Left lung (tissue), 10 donors: ENCODE results near the gene TPSD1. TPM values are rescaled to one million over a fixed set of nuclear protein-coding genes. Genes with fewer than 3 reads are reported as not detected.

Experiments used
- ATAC-seq: fragments of 200-7000 bp; cut with Tn5 transposase; one replicate; pipeline ENCODE4 v1.9.1; 2020; ENCODE audit warnings: moderate library complexity
- DNase-seq, 4 donors: peaks; one replicate each; pipeline ENCODE4 v3.0.0-alpha.2; 2013 to 2020
- H3K27ac ChIP-seq, 2 donors: fragments of 200-600 bp; sonication (generic) in 1 of 2; one replicate each; pipeline versions ENCODE4 v1.5.0 to v1.8.0; 2020 to 2021
- H3K27me3 ChIP-seq, 2 donors: fragments of 200-600 bp; sonication (generic) in 1 of 2; one replicate each; pipeline versions ENCODE4 v1.5.0 to v1.8.0; 2020 to 2021
- H3K36me3 ChIP-seq, 2 donors: fragments of 200-600 bp; sonication (generic) in 1 of 2; one replicate each; pipeline versions ENCODE4 v1.5.0 to v1.8.0; 2020 to 2021
- H3K4me1 ChIP-seq, 2 donors: fragments of 200-600 bp; one replicate each; pipeline ENCODE4 v1.8.0; 2021
- H3K4me3 ChIP-seq, 2 donors: fragments of 200-600 bp; sonication (generic) in 1 of 2; one replicate each; pipeline versions ENCODE4 v1.5.0 to v1.8.0; 2020 to 2021; ENCODE audit warnings: mild to moderate bottlenecking in 1 of 2
- H3K9me3 ChIP-seq, 2 donors: fragments of 200-600 bp; sonication (generic) in 1 of 2; one replicate each; pipeline versions ENCODE4 v1.5.0 to v1.8.0; 2020 to 2021
- intact Hi-C, 2 donors: fragments of 100-400 bp; cut with DNase I; formaldehyde crosslinking; loops; one replicate each; pipeline versions ENCODE4 v1.11.2 to v1.14.2; 2022
- polyA plus RNA-seq, 6 donors: library from polyadenylated mRNA; unstranded; fragments of 120-200 nt; gene quantifications; one replicate each; pipeline ENCODE4 v1.2.1, GENCODE V29; 2013; ENCODE audit not compliant: insufficient read length in 6 of 6
- total RNA-seq, 2 donors: library from RNA; stranded (reverse); fragmentation: NEBNext Ultra II Directional; extraction: Animal tissue kit (Norgen Biotek cat#: 25700); gene quantifications; one replicate each; pipeline ENCODE4 v1.2.1, GENCODE V29; 2021
- TF ChIP-seq, protein P1 (sequence below), 2 donors: fragments of 200-600 bp; sonication (generic) in 1 of 2; IDR thresholded peaks; one replicate each; pipeline versions ENCODE4 v1.5.0 to v1.8.0; 2021; ENCODE audit warnings: antibody characterized with exemption in 2 of 2
- donor health status: DM: no; HTN: yes; CAD: no.
- donor health status: DM: no; HTN: no; CAD: no.

The TPSD1 gene
- total and polyA plus RNA-seq, 8 donors: 0.37 TPM; not detected in 7

DNA sequence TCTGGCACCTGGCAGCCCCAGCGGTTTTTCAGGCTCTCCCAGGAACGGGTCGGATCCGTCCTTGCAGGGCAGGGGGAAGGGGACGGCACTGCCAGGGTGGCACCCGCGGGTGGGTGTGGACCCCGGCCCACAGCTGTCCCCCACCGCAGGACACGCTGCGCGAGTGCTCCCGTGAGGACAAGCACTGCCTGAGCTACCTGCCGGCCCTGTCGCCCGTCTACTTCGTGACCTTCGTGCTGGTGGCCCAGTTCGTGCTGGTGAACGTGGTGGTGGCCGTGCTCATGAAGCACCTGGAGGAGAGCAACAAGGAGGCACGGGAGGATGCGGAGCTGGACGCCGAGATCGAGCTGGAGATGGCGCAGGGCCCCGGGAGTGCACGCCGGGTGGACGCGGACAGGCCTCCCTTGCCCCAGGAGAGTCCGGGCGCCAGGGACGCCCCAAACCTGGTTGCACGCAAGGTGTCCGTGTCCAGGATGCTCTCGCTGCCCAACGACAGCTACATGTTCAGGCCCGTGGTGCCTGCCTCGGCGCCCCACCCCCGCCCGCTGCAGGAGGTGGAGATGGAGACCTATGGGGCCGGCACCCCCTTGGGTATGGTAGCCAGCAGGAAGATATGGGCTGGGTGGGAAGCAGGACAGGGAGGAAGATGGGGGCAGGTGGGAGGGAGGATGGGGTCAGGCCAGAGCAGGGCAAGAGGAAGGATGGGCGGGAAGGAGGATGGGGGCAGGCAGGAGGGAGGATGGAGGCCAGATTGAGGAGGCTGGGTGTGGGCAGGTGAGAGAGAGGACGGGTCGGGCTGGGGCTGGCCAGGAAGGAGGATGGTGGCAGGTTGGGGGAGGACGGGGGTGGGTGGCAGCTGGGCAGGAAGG lies 37.6 kb upstream of the TPSD1 start:
- H3K9me3 ChIP-seq: no peaks in the 10 kb centered on the region
- no peaks in the 10 kb centered on the region for H3K36me3 ChIP-seq
- no peak for DNase-seq
- H3K27ac ChIP-seq: no peak overlapping the region
- intact Hi-C loops: no loop called here
- H3K27me3 ChIP-seq: peaks cover 0 to 36% of the 10 kb centered on the region in 2 donors
- H3K4me3 ChIP-seq: no peak overlapping the region
- H3K4me1 ChIP-seq: no peaks in the 10 kb centered on the region
- no peak for ATAC-seq
- TF ChIP-seq, protein P1, sequence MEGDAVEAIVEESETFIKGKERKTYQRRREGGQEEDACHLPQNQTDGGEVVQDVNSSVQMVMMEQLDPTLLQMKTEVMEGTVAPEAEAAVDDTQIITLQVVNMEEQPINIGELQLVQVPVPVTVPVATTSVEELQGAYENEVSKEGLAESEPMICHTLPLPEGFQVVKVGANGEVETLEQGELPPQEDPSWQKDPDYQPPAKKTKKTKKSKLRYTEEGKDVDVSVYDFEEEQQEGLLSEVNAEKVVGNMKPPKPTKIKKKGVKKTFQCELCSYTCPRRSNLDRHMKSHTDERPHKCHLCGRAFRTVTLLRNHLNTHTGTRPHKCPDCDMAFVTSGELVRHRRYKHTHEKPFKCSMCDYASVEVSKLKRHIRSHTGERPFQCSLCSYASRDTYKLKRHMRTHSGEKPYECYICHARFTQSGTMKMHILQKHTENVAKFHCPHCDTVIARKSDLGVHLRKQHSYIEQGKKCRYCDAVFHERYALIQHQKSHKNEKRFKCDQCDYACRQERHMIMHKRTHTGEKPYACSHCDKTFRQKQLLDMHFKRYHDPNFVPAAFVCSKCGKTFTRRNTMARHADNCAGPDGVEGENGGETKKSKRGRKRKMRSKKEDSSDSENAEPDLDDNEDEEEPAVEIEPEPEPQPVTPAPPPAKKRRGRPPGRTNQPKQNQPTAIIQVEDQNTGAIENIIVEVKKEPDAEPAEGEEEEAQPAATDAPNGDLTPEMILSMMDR (IDR thresholded peaks at IDR 0.05): no peak

DNA sequence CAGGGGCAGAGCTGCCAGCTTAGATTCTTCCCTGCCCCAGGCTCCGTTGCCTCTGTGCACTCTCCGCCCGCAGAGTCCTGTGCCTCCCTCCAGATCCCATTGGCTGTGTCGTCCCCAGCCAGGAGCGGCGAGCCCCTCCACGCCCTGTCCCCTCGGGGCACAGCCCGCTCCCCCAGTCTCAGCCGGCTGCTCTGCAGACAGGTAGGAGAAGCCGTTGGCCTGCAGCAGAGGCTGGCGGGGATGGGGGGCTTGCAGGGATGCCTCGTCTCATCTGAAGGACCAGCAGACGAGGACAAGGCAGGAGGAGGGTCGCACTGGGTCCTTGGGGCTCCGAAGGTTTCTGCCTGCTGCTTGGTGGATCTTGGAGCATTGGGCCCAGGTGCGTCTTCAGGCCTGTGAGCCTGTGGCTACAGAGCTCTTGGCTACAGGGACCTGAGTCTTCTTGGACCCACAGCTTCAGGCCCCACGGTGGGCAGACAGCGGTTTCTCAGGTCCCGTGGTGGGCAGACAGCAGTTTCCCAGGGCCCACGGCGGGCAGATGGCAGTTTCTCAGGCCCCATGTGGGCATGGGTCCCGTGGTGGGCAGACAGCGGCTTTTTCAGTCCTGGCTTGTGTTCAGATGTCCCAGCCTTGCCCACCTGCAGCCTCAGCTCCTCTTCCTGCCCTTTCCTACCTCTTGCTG lies 36.8 kb upstream of the TPSD1 start:
- TF ChIP-seq, protein P1 (IDR thresholded peaks at IDR 0.05): no peak
- ATAC-seq (no peak), DNase-seq (no peak)
- H3K9me3 ChIP-seq: no peaks in the 10 kb centered on the region
- no peaks in the 10 kb centered on the region for H3K4me1 ChIP-seq
- no peak overlapping the region for H3K27ac ChIP-seq
- peaks cover 0 to 38% of the 10 kb centered on the region in 2 donors for H3K27me3 ChIP-seq
- no peaks in the 10 kb centered on the region for H3K36me3 ChIP-seq
- no peak overlapping the region for H3K4me3 ChIP-seq
- intact Hi-C loops: no loop called here

DNA sequence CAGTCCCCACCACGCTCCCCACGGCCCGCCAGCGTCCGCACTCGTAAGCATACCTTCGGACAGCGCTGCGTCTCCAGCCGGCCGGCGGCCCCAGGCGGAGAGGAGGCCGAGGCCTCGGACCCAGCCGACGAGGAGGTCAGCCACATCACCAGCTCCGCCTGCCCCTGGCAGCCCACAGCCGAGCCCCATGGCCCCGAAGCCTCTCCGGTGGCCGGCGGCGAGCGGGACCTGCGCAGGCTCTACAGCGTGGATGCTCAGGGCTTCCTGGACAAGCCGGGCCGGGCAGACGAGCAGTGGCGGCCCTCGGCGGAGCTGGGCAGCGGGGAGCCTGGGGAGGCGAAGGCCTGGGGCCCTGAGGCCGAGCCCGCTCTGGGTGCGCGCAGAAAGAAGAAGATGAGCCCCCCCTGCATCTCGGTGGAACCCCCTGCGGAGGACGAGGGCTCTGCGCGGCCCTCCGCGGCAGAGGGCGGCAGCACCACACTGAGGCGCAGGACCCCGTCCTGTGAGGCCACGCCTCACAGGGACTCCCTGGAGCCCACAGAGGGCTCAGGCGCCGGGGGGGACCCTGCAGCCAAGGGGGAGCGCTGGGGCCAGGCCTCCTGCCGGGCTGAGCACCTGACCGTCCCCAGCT lies 35.7 kb upstream of the TPSD1 start:
- Histone ChIP-seq H3K4me3 (no peak overlapping the region), H3K9me3 (no peaks in the 10 kb centered on the region), H3K36me3 (no peaks in the 10 kb centered on the region), H3K27me3 (peaks cover 0 to 42% of the 10 kb centered on the region in 2 donors), H3K27ac (no peak overlapping the region), H3K4me1 (no peaks in the 10 kb centered on the region)
- DNase-seq (no peak), ATAC-seq (no peak)
- TF ChIP-seq, protein P1 (IDR thresholded peaks at IDR 0.05): no peak
- intact Hi-C loops: no loop called here

DNA sequence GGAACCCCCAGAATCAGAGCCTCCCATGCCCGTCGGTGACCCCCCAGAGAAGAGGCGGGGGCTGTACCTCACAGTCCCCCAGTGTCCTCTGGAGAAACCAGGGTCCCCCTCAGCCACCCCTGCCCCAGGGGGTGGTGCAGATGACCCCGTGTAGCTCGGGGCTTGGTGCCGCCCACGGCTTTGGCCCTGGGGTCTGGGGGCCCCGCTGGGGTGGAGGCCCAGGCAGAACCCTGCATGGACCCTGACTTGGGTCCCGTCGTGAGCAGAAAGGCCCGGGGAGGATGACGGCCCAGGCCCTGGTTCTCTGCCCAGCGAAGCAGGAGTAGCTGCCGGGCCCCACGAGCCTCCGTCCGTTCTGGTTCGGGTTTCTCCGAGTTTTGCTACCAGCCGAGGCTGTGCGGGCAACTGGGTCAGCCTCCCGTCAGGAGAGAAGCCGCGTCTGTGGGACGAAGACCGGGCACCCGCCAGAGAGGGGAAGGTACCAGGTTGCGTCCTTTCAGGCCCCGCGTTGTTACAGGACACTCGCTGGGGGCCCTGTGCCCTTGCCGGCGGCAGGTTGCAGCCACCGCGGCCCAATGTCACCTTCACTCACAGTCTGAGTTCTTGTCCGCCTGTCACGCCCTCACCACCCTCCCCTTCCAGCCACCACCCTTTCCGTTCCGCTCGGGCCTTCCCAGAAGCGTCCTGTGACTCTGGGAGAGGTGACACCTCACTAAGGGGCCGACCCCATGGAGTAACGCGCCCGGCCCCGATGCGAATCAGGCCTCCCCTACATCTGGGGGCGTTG lies 34.8 kb upstream of the TPSD1 start:
- TF ChIP-seq, protein P1 (IDR thresholded peaks at IDR 0.05): no peak
- H3K27me3 ChIP-seq: peaks cover 0 to 41% of the 10 kb centered on the region in 2 donors
- intact Hi-C loops: no loop called here
- H3K27ac ChIP-seq: no peak overlapping the region
- DNase-seq: no peak
- no peak overlapping the region for H3K4me3 ChIP-seq
- no peaks in the 10 kb centered on the region for H3K36me3 ChIP-seq
- no peaks in the 10 kb centered on the region for H3K9me3 ChIP-seq
- H3K4me1 ChIP-seq: no peaks in the 10 kb centered on the region
- ATAC-seq: no peak
